Upper lobe of right lung (tissue), 1 donor: Measurements from ENCODE around the gene KIAA0825. TPM values are rescaled to one million over a fixed set of nuclear protein-coding genes. Genes with fewer than 3 reads are reported as not detected.

ENCODE experiments used
- ATAC-seq: fragments of 200-7000 bp; cut with Tn5 transposase; one replicate; pipeline ENCODE4 v1.9.1; 2020; ENCODE audit warnings: mild to moderate bottlenecking, moderate library complexity
- DNase-seq: peaks from one replicate; pipeline ENCODE4 v3.0.0-alpha.2; 2020
- H3K27ac ChIP-seq: fragments of 200-600 bp; one replicate; pipeline ENCODE4 v1.8.0; 2022
- H3K27me3 ChIP-seq: fragments of 200-600 bp; one replicate; pipeline ENCODE4 v1.8.0; 2022; ENCODE audit warnings: mild to moderate bottlenecking
- H3K36me3 ChIP-seq: fragments of 200-600 bp; one replicate; pipeline ENCODE4 v1.8.0; 2022
- H3K4me1 ChIP-seq: fragments of 200-600 bp; one replicate; pipeline ENCODE4 v1.8.0; 2022
- H3K4me3 ChIP-seq: fragments of 200-600 bp; one replicate; pipeline ENCODE4 v1.8.0; 2022; ENCODE audit warnings: mild to moderate bottlenecking
- H3K9me3 ChIP-seq: fragments of 200-600 bp; one replicate; pipeline ENCODE4 v1.8.0; 2022
- intact Hi-C: fragments of 100-400 bp; cut with DNase I; formaldehyde crosslinking; loops from one replicate; pipeline ENCODE4 v1.11.0; 2022
- long read RNA-seq: library from polyadenylated mRNA; unstranded; transcript quantifications from one replicate; pipeline ENCODE4 v2.0.0, GENCODE V29; 2021
- total RNA-seq: library from RNA; stranded (reverse); fragmentation: NEBNext Ultra II Directional; extraction: Animal tissue kit (Norgen Biotek cat#: 25700); gene quantifications from one replicate; pipeline ENCODE4 v1.2.1, GENCODE V29; 2021
- TF ChIP-seq, protein P1 (sequence below): fragments of 200-600 bp; IDR thresholded peaks from one replicate; pipeline ENCODE4 v1.8.0; 2022; ENCODE audit warnings: antibody characterized with exemption
- donor health status: DM: no; HTN: yes; CAD: no; lungs with severe emphysema.

Gene KIAA0825, protein sequence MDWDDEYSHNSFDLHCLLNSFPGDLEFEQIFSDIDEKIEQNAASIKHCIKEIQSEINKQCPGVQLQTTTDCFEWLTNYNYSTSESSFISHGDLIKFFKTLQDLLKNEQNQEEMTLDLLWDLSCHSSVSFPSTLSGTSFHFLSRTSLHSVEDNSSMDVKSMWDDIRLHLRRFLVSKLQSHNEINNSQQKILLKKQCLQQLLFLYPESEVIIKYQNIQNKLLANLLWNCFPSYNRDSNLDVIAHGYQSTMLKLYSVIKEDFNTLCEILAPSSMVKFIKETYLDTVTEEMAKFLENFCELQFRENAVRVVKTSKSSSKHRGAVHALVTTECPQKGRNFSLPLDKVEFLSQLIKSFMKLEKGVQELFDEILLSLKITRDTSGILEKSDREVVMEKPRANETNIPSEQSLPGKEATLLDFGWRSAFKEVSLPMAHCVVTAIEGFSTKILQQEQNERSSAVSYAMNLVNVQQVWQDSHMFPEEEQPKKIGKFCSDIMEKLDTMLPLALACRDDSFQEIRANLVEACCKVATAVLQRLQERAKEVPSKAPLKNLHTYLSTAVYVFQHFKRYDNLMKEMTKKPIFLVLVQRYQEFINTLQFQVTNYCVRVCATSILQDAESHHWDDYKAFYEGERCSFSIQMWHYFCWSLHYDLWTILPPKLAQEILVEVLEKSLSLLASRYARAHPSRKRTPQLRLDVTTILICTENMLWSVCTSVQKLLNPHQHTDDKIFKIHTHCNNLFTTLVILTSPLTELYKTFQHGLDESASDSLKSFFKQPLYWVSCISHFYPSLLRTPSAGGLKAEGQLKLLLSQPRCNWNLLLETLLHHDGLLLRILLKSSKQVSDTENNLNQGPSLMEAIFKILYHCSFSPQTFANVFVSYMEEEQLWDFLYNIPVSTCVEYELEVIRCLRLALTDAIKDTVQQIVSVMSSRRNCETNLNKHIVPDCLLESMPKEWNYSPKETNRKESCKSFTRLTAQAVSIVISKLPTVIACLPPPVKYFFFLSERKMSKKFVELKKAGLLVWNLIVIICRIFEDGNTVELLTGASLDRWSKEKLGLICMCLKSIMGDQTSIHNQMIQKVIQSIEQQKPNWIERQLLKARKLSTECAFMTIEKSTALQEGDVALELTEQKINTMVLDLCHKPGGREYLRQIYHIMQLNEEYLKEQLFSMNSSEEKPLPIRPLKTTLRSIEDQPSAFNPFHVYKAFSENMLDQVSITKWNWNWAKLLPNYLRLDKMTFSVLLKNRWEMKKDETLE (N-terminal part only)
- 4.4 TPM for total RNA-seq
- long read RNA-seq, partial matches to known transcripts = 0 of 2 reads
- long read RNA-seq, other reads (novel, unspliced or antisense) = 2 of 2 reads

DNA sequence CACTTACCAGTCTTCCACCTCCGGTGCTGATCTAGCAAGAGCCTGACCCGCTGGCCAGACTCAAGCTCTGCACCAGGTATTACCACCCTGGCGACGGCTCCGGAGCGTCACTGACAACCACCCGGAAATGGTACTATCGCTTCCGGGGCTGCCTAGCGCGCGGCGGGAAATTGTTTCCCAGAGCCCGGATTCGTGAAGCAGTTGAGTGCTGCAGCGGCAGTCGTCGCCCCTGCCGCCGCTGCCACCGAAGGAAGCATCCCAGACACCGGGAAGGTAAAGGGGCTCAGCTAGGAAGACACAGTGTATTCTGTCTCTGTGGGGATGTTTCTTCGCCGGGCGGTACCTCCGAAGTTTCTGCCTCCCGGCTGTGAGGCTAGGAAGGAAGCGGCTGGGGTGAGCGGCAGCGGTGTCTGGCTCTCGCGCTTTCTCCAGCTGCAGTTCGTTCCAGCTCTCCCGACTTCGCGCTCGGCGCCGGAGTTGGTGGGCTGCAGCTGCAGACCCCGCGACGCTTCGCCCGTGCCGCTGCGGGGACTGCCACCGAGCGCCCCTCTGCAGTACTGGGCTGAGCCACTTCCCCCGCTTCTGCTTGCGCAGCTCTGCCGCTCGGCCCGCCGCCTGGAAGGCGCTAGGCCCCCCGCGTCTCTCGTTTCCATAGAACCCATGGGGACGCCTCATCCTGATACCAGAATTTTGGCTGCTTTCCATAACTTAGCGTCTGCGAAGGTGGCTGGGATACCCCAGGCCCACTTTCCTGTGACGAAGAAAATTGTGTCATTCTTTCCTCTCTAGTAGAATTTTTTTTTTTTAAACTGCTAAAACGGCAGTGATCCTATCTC, at the start of gene KIAA0825, which contains the start of gene SLF1:
Gene KIAA0825 (minus strand): TSS at position 112 of the 836 bp plus-strand sequence. CDS start 81,478 bp downstream, outside the sequence.
Gene SLF1 (plus strand): TSS at position 177 of the 836 bp plus-strand sequence. CDS start 10,142 bp downstream, outside the sequence.
- ATAC-seq (peak; percentile 98), DNase-seq (peak; percentile 94)
- Histone ChIP-seq H3K27me3 (no peaks in the 10 kb centered on the region), H3K4me3 (peak within 1 kb of the TSS; percentile 87), H3K9me3 (no peaks in the 10 kb centered on the region), H3K4me1 (peaks cover 11% of the 10 kb centered on the region), H3K27ac (peak within 1 kb of the TSS; percentile 79), H3K36me3 (no peaks in the 10 kb centered on the region)
- intact Hi-C loops = no loop called here
- TF ChIP-seq, protein P1, sequence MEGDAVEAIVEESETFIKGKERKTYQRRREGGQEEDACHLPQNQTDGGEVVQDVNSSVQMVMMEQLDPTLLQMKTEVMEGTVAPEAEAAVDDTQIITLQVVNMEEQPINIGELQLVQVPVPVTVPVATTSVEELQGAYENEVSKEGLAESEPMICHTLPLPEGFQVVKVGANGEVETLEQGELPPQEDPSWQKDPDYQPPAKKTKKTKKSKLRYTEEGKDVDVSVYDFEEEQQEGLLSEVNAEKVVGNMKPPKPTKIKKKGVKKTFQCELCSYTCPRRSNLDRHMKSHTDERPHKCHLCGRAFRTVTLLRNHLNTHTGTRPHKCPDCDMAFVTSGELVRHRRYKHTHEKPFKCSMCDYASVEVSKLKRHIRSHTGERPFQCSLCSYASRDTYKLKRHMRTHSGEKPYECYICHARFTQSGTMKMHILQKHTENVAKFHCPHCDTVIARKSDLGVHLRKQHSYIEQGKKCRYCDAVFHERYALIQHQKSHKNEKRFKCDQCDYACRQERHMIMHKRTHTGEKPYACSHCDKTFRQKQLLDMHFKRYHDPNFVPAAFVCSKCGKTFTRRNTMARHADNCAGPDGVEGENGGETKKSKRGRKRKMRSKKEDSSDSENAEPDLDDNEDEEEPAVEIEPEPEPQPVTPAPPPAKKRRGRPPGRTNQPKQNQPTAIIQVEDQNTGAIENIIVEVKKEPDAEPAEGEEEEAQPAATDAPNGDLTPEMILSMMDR = no peak

DNA sequence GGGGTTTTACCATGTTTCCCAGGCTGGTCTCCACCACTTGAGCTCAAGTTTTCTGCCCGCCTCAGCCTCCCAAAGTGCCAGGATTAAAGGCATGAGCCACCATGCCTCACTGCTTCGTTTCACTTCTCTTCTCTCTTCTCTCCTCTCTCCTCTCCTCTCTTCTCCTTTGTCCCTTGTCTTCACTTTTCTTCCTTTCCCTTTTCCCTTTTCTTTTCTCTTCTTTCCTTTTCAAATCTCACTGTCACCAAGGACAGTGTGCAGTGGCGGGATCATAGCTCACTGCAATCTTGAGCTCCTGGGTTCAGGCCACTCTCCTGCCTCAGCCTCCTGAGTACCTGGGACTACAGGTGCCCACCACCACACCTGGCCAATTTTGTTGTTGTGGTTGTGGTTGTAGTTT, 49.5 kb upstream of the KIAA0825 start:
- Histone ChIP-seq H3K4me3 (no peak overlapping the region), H3K27me3 (no peaks in the 10 kb centered on the region), H3K27ac (no peak overlapping the region), H3K9me3 (no peaks in the 10 kb centered on the region), H3K36me3 (peaks cover 23% of the 10 kb centered on the region), H3K4me1 (no peaks in the 10 kb centered on the region)
- intact Hi-C loops = no loop called here
- no peak for DNase-seq
- TF ChIP-seq, protein P1 = no peak
- ATAC-seq = no peak

DNA sequence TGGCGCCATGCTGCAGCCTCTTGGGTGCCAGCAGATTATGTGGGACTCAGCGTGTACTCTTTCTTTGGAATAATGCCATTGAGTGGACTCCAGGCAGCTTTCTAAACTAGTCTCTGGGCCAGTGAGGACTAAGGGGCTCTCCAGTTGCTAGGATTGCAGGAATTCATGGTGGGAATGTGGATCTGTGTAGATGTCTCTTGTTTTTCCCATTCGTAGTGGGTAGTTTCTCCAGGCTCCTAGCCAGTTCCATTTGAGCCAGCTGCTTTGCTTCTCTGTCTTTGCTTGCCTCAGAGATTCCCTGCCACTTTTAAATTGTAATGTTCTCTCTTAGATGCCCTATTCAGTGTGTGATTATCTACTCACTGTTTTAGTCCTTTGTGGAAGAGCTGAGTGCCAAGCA, 42.7 kb upstream of the KIAA0825 start:
- H3K4me3 ChIP-seq = no peak overlapping the region
- no peak for DNase-seq
- H3K27ac ChIP-seq = no peak overlapping the region
- peaks cover 22% of the 10 kb centered on the region for H3K36me3 ChIP-seq
- no peak for ATAC-seq
- TF ChIP-seq, protein P1 = no peak
- no peaks in the 10 kb centered on the region for H3K4me1 ChIP-seq
- no peaks in the 10 kb centered on the region for H3K27me3 ChIP-seq
- H3K9me3 ChIP-seq = peaks cover 9% of the 10 kb centered on the region
- intact Hi-C loops = no loop called here

DNA sequence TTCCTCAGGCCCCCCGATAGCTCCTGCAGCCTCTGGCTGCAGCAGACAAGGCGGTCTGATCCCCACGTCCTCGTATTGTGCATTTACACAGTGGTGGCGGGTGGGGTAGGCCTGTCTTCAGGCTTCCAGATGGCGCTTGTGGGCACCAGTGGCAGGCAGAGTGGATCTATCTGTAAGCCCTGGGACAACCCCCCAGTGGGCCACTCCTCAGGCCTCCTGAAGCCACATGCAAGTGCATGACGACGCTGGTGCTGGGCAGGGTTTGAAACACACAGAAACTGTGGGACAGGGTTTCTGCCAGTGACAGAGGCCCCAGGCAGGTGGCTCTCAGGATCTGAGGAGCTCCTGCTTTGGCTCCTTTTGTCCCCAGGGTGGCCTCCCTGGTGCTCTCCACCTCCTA, 42.1 kb upstream of the KIAA0825 start:
- H3K27ac ChIP-seq = no peak overlapping the region
- TF ChIP-seq, protein P1 = no peak

More for the DNA sequence above, 42.1 kb upstream of the KIAA0825 start:
- intact Hi-C loops = no loop called here
- Histone ChIP-seq H3K36me3 (peaks cover 16% of the 10 kb centered on the region), H3K27me3 (no peaks in the 10 kb centered on the region), H3K4me3 (no peak overlapping the region), H3K4me1 (no peaks in the 10 kb centered on the region), H3K9me3 (peaks cover 9% of the 10 kb centered on the region)
- ATAC-seq = peak; percentile 20
- DNase-seq = no peak
